PFSK-1 (cell line): ENCODE measurements around the gene TMEM131L.

Experiments
- FOXP2 ChIP-seq: optimal IDR thresholded peaks from 2 replicates; pipeline ENCODE3; 2011; ENCODE audit warnings: borderline replicate concordance, control low read depth, inconsistent platforms; ENCODE audit not compliant: insufficient read depth; ENCODE audit errors: extremely low read length, extremely low read depth
- POLR2AphosphoS5 ChIP-seq: IDR thresholded peaks from 2 replicates; pipeline ENCODE4 v1.6.1; 2012; ENCODE audit warnings: low read depth, mild to moderate bottlenecking, control low read depth, low read length, moderate library complexity
- TF ChIP-seq, protein P1 (sequence below), 2 experiments: IDR thresholded peaks; 2 replicates each; pipeline versions ENCODE4 v1.6.1 to v1.8.0; 2011 to 2012; ENCODE audit warnings: low read depth in 2 of 2, low read length in 2 of 2, control low read depth in 1 of 2, inconsistent platforms in 1 of 2, mild to moderate bottlenecking in 1 of 2, moderate library complexity in 1 of 2; ENCODE audit not compliant: insufficient read depth in 1 of 2

DNA sequence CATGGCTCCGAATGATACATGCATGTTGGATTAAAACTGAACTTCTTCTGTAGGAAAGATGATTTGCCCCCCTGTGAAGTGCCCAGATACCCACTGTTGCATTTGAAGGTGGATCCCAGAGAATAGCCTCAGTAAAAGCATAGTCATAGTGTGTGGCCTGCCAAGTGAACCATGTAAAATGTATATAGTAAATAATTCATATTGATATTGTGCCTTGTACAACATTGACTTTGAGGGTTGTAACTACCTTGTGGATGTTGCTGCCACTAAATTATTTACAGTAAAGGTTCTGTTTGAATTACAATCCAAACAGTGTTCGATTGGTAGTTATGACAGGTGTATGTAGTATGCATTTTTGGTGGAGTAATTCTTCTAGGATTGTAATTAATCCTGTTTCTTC lies 19.2 kb downstream of the TMEM131L start:
- TF ChIP-seq, protein P1, sequence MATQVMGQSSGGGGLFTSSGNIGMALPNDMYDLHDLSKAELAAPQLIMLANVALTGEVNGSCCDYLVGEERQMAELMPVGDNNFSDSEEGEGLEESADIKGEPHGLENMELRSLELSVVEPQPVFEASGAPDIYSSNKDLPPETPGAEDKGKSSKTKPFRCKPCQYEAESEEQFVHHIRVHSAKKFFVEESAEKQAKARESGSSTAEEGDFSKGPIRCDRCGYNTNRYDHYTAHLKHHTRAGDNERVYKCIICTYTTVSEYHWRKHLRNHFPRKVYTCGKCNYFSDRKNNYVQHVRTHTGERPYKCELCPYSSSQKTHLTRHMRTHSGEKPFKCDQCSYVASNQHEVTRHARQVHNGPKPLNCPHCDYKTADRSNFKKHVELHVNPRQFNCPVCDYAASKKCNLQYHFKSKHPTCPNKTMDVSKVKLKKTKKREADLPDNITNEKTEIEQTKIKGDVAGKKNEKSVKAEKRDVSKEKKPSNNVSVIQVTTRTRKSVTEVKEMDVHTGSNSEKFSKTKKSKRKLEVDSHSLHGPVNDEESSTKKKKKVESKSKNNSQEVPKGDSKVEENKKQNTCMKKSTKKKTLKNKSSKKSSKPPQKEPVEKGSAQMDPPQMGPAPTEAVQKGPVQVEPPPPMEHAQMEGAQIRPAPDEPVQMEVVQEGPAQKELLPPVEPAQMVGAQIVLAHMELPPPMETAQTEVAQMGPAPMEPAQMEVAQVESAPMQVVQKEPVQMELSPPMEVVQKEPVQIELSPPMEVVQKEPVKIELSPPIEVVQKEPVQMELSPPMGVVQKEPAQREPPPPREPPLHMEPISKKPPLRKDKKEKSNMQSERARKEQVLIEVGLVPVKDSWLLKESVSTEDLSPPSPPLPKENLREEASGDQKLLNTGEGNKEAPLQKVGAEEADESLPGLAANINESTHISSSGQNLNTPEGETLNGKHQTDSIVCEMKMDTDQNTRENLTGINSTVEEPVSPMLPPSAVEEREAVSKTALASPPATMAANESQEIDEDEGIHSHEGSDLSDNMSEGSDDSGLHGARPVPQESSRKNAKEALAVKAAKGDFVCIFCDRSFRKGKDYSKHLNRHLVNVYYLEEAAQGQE (IDR thresholded peaks at IDR 0.05; ENCODE audit: insufficient read depth in 1 of 2, low read depth in 2 of 2, low read length in 2 of 2) = no peak
- TF ChIP-seq POLR2AphosphoS5 (no peak), FOXP2 (no peak)
